AG08395 (cell line): Measurements from ENCODE around the gene RGS9.
"Not testable (repeated sequence)": the region's sequence is repeated elsewhere in the genome, so short reads cannot be mapped to it uniquely, and the experiment has no call there.

ENCODE experiments used
- DNase-seq: peaks from one replicate; pipeline ENCODE4 v3.0.0; 2012; ENCODE audit warnings: mixed read lengths, low spot score

RGS9 gene

DNA sequence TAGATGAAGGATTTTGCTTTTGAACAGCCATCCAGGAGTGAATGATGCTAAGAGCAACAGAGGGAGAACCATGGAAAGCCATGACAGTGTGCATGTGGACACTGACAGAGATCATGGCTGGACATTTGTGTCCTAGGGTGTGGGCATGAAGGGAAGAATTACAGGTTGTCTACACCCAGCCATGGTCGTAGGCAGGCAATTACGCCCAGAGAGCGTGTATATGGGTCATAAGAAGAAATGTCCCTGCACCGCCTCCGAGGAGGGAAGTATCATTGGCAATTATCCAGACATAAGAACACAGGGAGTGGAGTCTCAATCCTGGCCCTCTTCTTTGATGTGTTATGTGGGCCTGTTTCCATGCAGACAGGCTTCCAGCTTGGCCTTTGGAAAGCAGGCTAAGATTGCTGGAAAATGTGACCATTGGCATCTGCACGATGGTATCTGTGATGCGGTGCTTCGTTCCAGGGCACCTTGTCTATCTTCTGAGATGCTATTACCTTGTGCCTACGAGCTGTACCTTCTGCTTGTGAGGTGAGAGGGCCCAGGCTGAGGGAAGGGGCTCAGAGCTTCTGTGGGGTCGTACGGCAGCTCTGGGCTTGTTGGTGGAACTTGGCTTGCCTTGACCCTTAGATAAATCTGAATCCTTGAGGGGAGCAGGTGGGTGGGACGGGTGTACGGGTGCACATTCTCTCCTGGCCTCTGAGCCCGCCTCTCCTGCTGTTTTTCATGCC lies 19.8 kb downstream of the RGS9 start:
- DNase-seq = no peak

DNA sequence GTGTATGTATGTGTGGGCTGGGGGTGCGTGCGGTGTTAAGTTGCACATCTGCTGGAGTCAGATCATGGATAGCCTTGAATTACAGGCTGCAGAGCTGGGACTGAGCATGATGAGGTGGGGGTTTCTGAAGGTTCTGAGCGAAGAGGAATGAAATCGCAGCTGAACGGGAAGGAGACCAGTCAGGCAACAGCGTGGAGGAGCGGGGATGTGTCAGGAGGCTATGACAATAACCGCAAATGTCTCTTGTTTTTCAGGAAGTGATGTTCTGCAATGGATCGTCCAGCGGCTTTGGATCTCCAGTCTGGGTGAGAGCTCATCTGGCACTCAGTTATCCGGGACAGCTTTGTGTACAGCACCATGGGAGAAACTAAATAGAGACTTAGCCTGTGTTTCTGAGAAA lies 20.9 kb downstream of the RGS9 start:
- no peak for DNase-seq

GRCh38 chr17:65158622-65159021 lies 21.5 kb downstream of the RGS9 start:
- no peak for DNase-seq

GRCh38 chr17:65160516-65160915 lies 23.3 kb downstream of the RGS9 start:
- DNase-seq = no peak

GRCh38 chr17:65163990-65164495 lies 26.9 kb downstream of the RGS9 start:
- DNase-seq = peak; percentile 59

- DNase-seq = no peak
These were observed 29.6 kb downstream of the RGS9 start for GRCh38 chr17:65166787-65167186.

- DNase-seq = no peak
These were observed 30.4 kb downstream of the RGS9 start for GRCh38 chr17:65167566-65167965.

DNA sequence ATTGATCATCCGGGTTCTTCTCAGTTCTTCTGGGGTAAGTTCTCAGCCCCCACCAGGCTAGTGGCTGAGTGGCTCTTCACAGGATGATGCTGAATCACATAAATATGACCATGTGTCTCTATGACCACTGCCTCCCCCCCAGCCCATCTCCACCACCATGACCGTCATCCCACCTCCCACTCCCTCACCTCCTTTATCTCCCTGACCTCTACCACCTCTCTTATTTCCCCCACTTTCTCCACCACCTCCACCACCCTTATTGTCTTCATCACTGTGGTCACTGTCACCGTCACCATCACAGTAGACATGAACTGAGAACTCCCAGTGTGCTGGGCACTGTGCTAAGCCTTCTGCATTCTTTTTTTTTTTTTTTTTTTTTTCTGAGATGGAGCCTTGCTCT lies 32.5 kb downstream of the RGS9 start:
- DNase-seq = no peak

DNA sequence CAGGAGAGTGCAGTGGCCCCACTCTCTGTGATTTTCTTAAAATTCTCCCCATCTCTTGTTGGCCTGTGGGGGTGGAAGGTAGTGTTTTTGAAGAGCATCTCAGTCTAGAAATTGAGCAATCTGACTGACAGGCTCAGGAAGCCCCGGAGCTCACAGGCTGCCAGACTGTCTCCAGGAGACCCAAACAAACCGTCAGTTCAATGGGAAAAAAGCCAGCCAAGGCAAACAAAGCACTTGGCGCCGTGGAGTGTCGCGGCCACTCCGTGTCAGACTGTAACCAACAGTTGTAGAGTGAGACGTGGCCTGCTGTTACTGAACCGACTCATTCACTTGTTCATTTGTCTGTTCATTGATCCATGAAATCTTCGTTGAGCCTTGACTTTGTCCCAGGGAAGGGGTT lies 33.7 kb downstream of the RGS9 start:
- DNase-seq = no peak

GRCh38 chr17:65171752-65172151 lies 34.6 kb downstream of the RGS9 start:
- DNase-seq = no peak

GRCh38 chr17:65172496-65173136 lies 35.4 kb downstream of the RGS9 start:
- no peak for DNase-seq

DNA sequence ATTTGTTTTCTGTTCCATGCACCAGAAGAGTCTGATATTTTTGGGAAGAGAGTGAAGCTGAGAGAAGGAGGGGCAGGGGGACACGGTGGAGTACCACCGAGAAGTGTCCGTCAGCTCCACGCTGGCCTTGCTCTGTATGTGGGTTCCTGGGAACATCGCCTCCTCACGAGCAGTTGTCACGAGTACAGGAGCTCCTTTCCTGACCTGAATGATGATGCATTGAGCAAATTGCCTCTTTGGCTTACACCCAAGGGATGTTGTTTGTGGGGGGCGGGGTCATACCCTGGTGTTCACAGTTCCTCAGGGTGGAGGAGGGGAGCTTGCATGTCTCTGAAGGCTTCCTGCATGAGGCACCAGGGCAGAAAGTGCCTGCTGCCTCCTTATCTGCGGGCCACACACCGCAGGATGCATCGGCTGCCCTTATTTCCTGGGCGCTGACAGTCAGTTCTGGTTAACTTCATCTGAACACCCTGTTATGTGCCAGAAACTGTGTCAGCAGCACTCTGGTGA lies 36.2 kb downstream of the RGS9 start:
- DNase-seq = no peak

- DNase-seq = no peak
These were observed 37.0 kb downstream of the RGS9 start for GRCh38 chr17:65173976-65174683.

DNA sequence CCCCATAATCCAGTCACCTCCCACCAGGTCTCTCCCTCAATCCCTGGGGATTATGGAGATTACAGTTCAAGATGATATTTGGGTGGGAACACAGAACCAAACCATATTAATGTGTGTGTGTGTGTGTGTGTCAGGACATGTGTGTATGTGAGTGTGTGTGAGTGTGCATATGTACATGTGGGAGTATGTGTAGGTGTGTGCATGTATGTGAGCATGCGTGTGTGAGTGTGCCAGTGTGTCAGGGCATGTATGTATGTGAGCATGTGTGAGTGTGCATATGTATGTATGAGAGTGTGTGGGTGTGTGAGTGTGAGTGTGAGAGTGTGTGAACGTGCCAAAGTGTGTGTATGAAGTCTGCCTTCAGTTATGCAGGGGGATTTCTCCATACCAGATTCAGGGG lies 37.8 kb downstream of the RGS9 start:
- no peak for DNase-seq

- DNase-seq = no peak
These were observed 38.8 kb downstream of the RGS9 start for GRCh38 chr17:65175952-65176351.

GRCh38 chr17:65176646-65177409 lies 39.7 kb downstream of the RGS9 start:
- DNase-seq = no peak

DNA sequence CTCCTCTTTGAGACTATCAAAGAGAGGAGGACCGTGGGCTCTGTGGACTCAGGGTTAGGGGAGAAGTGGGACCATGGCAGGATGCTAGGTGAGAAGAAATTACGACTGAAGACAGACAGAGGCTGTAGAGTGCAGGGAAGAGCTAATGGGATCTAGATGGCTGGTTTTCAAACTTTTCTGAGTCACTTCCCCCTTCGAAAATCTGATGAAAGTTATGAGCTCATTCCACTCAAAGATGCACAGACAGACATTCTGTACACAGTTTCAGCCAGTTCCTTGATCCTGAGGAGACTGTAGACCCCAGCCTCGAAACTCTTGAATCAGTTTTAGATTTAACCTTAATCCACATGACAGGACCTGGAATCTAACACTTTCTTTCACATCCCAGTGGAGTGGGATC lies 40.7 kb downstream of the RGS9 start:
- DNase-seq = peak; percentile 73

DNA sequence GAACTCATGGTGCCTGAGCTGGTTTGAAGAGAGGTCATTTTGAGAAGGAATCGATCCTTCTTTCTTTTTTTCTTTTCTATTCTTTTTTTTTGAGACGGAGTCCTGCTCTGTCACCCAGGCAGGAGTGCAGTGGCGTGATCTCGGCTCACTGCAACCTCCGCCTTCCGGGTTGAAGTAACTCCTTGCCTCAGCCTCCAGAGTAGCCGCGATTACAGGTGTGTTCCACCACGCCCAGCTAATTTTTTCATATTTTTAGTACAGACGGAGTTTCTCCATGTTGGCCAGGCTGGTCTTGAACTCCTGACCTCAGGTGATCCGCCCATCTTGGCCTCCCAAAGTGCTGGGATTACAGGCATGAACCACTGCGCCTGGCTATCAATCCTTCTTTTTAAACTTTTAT lies 43.1 kb downstream of the RGS9 start:
- not testable (repeated sequence) for DNase-seq

DNA sequence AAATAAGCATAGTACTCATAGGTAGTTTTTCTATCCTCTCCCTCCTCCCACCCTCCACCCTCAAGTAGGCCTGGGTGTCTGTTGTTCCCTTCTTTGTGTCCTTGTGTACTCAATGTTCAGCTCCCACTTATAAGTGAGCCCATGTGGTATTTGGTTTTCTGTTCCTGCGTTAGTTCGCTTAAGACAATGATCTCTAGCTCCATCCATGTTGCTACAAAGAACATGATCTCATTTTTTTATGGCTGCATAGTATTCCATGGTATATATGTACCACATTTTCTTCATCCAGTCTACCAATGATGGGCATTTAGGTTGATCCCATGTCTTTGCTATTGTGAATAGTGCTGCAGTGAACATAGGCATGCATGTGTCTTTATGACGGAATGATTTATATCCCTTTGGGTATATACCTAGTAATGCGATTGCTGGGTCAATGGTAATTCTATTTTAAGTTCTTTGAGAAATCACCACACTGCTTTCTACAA lies 43.6 kb downstream of the RGS9 start:
- not testable (repeated sequence) for DNase-seq

- DNase-seq = no peak
These were observed 44.3 kb downstream of the RGS9 start for GRCh38 chr17:65181237-65182061.

DNA sequence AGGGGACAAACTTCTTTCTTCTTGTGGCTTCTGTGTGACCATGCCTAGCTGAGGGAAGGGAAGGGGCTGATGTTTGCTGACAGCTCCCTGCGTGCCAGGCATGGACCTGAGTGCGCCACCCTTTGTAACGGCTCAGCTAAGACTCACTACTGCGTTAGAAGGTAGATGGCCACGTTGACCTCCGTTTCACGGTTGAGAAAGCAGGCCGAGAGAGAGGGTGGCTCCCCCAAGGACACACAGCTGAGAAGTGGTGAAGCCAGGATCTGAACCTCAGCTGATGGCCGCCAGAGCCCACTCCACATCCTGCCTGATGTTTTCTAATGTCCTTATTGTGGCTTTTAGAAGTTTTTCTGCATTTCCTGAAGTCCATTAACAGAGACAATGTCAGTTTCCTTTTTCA lies 45.1 kb downstream of the RGS9 start:
- DNase-seq = no peak
